Mammary epithelial cell (primary cell): ENCODE data around the gene STRN.

Experiments used
- EZH2 ChIP-seq: IDR thresholded peaks from 2 replicates; pipeline ENCODE4 v1.6.1; 2012; ENCODE audit warnings: low read length, inconsistent platforms, borderline replicate concordance
- TF ChIP-seq, protein P1 (sequence below), 2 donors: IDR thresholded peaks in 1 of 2; conservative IDR thresholded peaks in 1 of 2; 2 replicates each; pipeline ENCODE4 v1.5.1; 2011 to 2012; ENCODE audit warnings: inconsistent platforms in 2 of 2, low read length in 2 of 2, mild to moderate bottlenecking in 2 of 2, control low read depth in 1 of 2, low read depth in 1 of 2; ENCODE audit not compliant: insufficient read depth in 1 of 2; ENCODE audit errors: extremely low read depth in 1 of 2

DNA sequence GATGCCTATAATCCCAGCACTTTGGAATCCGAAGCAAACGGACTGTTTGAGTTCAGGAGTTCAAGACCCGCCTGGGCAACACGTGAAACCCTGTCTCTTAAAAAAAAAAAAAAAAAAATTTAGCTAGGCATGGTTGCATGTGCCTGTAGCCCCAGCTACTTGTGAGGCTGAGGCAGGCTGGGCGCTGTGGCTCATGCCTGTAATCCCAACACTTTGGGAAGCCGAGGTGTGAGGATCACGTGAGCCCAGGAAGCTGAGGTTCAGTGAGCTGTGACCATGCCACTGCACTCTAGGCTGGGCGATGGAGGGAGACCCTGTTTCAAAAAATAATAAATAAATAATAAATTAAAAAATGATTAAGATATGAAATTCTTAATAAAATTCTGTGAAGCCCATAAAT is 9.0 kb upstream of the STRN start:
- TF ChIP-seq, protein P1, sequence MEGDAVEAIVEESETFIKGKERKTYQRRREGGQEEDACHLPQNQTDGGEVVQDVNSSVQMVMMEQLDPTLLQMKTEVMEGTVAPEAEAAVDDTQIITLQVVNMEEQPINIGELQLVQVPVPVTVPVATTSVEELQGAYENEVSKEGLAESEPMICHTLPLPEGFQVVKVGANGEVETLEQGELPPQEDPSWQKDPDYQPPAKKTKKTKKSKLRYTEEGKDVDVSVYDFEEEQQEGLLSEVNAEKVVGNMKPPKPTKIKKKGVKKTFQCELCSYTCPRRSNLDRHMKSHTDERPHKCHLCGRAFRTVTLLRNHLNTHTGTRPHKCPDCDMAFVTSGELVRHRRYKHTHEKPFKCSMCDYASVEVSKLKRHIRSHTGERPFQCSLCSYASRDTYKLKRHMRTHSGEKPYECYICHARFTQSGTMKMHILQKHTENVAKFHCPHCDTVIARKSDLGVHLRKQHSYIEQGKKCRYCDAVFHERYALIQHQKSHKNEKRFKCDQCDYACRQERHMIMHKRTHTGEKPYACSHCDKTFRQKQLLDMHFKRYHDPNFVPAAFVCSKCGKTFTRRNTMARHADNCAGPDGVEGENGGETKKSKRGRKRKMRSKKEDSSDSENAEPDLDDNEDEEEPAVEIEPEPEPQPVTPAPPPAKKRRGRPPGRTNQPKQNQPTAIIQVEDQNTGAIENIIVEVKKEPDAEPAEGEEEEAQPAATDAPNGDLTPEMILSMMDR (conservative IDR thresholded peaks at IDR 0.05 in 1 of 2, IDR thresholded peaks at IDR 0.05 in 1 of 2; ENCODE audit: extremely low read depth in 1 of 2, insufficient read depth in 1 of 2, low read depth in 1 of 2, low read length in 2 of 2) = no peak
- TF ChIP-seq EZH2 = no peak
